Measurements from ENCODE around the gene SNRPD3.

The SNRPD3 gene

DNA sequence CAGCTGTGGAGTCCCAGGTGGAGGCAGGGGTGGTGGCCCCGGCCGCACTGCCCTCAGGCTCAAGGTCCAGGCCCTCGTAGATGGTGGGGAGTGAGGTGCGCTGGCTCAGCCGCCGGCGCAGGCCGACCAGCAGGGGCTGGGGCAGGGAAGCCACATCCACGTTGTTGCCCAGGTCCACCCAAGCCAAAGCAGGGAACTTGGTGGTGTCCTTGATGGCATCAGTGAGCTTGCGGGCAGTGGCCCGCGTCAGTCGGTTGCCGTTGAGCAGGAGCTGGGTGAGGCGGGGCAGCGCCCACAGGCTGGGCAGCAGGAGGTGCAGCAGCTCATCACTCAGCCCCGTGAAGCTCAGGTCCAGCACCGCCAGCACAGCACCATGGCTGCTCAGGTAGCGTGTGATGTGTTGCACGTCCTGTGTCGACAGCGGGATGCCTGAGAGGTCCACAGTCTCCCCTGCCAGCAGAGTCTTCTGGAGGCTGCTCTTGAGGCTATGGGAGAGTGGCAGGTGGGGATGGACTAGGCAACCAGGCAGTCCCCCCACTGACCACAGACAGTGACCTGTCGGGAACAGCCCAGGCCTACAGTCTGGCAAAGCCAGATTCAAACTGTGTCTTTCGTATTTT lies 30.2 kb downstream of the SNRPD3 start:
- peak overlapping the region; percentile 94 for H3K27ac ChIP-seq
- TF ChIP-seq CTCF (conservative IDR thresholded peaks at IDR 0.05), result no peak

DNA sequence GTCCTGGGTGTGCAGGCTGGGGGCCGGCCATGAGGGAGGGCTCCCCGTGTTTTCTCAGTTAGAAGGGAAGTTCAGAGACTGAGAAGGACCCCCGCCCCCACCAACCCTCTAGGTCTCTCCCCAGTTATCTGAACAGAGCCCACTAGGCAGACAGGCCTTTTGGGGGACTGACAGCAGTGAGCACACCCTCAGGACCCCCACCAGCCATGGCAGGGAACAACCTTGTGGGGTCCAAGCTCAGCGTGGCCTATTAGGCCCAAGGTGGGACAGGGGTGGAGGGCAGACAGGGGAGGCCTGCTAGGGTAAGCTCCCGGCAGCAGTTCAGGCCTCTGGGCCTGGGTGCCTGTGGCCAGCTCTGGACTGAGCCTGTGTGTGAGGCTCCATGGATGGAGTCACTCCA lies 31.5 kb downstream of the SNRPD3 start:
- no peak for TF ChIP-seq CTCF (conservative IDR thresholded peaks at IDR 0.05)
- peak overlapping the region; percentile 94 for H3K27ac ChIP-seq

- no peak for TF ChIP-seq CTCF (conservative IDR thresholded peaks at IDR 0.05)
- peak overlapping the region; percentile 94 for H3K27ac ChIP-seq
These were observed 32.1 kb downstream of the SNRPD3 start for GRCh38 chr22:24587948-24588347.

- H3K27ac ChIP-seq, result peak overlapping the region; percentile 94
- no peak for TF ChIP-seq CTCF (conservative IDR thresholded peaks at IDR 0.05)
These were observed 32.6 kb downstream of the SNRPD3 start for GRCh38 chr22:24588381-24588756.

DNA sequence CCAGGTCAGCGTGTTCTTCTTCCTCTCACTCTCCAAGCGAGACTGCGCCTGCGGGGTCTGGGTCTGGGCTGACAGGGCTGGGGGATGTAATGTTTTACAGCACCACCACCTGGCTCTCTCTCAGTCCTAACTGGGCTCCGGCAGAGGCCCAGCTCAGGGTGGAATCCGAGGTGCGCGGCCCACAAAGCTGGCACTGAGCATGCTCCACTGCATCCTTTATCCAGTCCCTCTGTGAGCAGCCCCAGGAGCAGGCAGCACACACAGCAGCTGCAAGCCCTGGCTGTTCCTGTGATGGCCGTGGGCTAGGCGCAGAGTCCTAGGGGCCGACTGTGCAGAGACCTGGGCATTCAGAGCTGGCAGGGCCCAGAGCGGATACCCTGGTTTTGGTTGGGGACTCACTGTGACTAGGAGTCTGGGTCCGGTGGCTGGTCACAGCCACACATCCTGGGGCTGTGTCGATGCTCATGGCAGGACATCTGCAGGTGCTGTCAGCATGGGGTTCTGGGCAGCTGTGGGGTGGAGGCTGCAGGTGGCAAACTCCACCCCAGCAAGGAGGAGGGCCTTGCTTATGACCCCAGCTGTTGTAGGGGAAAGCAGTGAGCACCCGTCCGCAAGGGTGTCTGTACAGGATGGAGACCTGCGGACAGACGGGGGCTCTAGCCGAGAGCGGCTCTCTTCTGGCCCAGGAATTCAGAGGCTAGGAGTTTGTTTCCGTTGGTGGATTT lies 33.1 kb downstream of the SNRPD3 start:
- no peak for TF ChIP-seq CTCF (conservative IDR thresholded peaks at IDR 0.05)
- peak overlapping the region; percentile 94 for H3K27ac ChIP-seq

DNA sequence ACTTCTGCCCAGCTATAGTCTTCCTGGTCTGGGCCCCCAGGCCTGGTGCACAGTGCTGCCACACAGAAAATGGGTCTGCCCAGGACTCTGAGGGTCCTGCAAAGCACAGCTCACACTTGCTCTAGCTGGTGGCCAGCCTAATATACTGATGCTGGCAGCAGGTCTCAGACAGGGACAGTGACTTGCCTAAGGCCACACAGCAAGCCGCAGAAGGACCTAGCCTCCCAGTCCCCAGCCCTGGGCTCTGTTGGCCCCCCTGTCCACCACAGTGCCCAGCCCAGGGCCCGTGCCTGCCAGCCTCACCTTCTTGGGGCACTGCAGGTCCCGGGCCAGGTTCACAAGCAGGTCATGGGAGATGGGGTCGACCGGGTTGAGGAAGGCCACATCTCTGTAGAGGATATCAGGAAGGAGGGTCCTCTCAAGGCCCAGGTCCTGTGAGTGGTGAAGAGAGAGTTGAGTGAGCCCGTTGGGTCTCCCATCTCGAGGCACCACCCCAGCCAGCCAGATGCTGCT lies 33.8 kb downstream of the SNRPD3 start:
- TF ChIP-seq CTCF (conservative IDR thresholded peaks at IDR 0.05), result no peak
- H3K27ac ChIP-seq, result peak overlapping the region; percentile 94

DNA sequence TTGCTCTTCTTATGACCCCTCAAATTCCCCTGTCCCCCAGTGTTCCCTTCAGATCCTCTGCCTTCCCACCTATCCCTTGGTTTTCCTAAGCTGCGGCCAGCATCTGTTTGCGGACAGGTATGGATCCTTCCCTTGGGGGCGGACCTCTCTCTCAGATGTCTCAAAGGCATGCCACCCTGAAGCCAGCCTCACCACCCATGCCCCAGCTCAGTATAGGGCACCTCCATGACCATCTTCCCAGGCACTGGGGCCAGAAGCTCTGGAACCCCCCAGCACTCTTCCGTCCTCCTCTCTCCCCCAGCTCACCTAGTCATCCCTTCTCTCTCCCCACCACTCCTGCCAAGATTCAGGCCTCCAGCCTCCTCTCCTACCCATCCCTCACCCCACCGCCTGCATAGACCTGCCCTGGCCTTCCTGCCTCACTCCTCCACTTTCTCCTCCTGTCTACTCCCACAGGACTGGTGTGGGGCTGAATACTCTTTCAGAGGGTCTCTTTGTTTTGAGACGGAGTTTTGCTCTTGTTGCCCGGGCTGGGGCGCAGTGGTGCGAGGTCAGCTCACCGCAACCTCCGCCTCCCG lies 34.9 kb downstream of the SNRPD3 start:
- TF ChIP-seq CTCF (conservative IDR thresholded peaks at IDR 0.05), result no peak
- peak overlapping the region; percentile 94 for H3K27ac ChIP-seq
